Mucosa of descending colon (tissue), 3 donors: ENCODE results near the gene FAM170B. TPM values are rescaled to one million over a fixed set of nuclear protein-coding genes. Genes with fewer than 3 reads are reported as not detected.

ENCODE experiments used
- ATAC-seq: fragments of 200-7000 bp; cut with Tn5 transposase; one replicate; pipeline ENCODE4 v1.9.1; 2020; ENCODE audit warnings: mild to moderate bottlenecking, moderate library complexity
- DNase-seq, 3 donors: peaks; one replicate each; pipeline ENCODE4 v3.0.0-alpha.2; 2020
- H3K36me3 ChIP-seq: fragments of 200-600 bp; one replicate; pipeline ENCODE4 v1.8.0; 2021; ENCODE audit warnings: low read depth, mild to moderate bottlenecking
- H3K4me1 ChIP-seq: fragments of 200-600 bp; one replicate; pipeline ENCODE4 v1.8.0; 2021; ENCODE audit warnings: low read depth, mild to moderate bottlenecking
- H3K4me3 ChIP-seq: fragments of 200-600 bp; one replicate; pipeline ENCODE4 v1.8.0; 2021; ENCODE audit warnings: mild to moderate bottlenecking
- H3K9me3 ChIP-seq: fragments of 200-600 bp; one replicate; pipeline ENCODE4 v1.8.0; 2021; ENCODE audit warnings: mild to moderate bottlenecking
- CTCF ChIP-seq: fragments of 200-600 bp; IDR thresholded peaks from one replicate; pipeline ENCODE4 v1.8.0; 2022; ENCODE audit warnings: antibody characterized with exemption, mild to moderate bottlenecking
- intact Hi-C, 2 donors: fragments of 100-400 bp; cut with DNase I in 1 of 2; cut with micrococcal nuclease in 1 of 2; formaldehyde crosslinking; loops; one replicate each; pipeline versions ENCODE4 v1.11.0 to v1.11.1; 2022; cut with DNase I, micrococcal nuclease
- total RNA-seq, 3 donors: library from RNA; stranded (reverse); fragmentation: NEBNext Ultra II Directional in 2 of 3; extraction: Animal tissue kit (Norgen Biotek cat#: 25700) in 2 of 3; gene quantifications; one replicate each; pipeline versions ENCODE4 v1.2.1 to v1.2.4, GENCODE V29; 2021 to 2023
- donor health status: DM: no; HTN: no; CAD: no; lungs with moderate emphysema.
- donor health status: DM: no; HTN: no; CAD: no.
- donor health status: DM: no; HTN: yes; CAD: no.

FAM170B gene
- total RNA-seq, 3 donors from 2014 or later: not detected

GRCh38 chr10:49123981-49124950, 9.6 kb downstream of the FAM170B start:
- DNase-seq: no peak
- intact Hi-C loops: no loop called here
- no peak overlapping the region for H3K4me3 ChIP-seq
- ATAC-seq: no peak
- no peak for TF ChIP-seq CTCF
- H3K36me3 ChIP-seq: no peaks in the 10 kb centered on the region
- no peaks in the 10 kb centered on the region for H3K9me3 ChIP-seq
- H3K4me1 ChIP-seq: no peaks in the 10 kb centered on the region

- no peaks in the 10 kb centered on the region for H3K36me3 ChIP-seq
- TF ChIP-seq CTCF: no peak
- intact Hi-C loops: no loop called here
- H3K9me3 ChIP-seq: no peaks in the 10 kb centered on the region
- ATAC-seq (no peak), DNase-seq (no peak)
- H3K4me1 ChIP-seq: no peaks in the 10 kb centered on the region
- H3K4me3 ChIP-seq: no peak overlapping the region
Observed at GRCh38 chr10:49120911-49121310, 12.9 kb downstream of the FAM170B start.

GRCh38 chr10:49119746-49120145, 14.1 kb downstream of the FAM170B start:
- no peak for ATAC-seq
- Histone ChIP-seq H3K4me1 (no peaks in the 10 kb centered on the region), H3K36me3 (no peaks in the 10 kb centered on the region), H3K4me3 (no peak overlapping the region), H3K9me3 (no peaks in the 10 kb centered on the region)
- no peak for TF ChIP-seq CTCF
- DNase-seq: no peak
- intact Hi-C loops: no loop called here

- no peak for TF ChIP-seq CTCF
- H3K4me3 ChIP-seq: no peak overlapping the region
- ATAC-seq (no peak), DNase-seq (no peak)
- no peaks in the 10 kb centered on the region for H3K4me1 ChIP-seq
- intact Hi-C loops: no loop called here
- H3K9me3 ChIP-seq: no peaks in the 10 kb centered on the region
- no peaks in the 10 kb centered on the region for H3K36me3 ChIP-seq
Observed at GRCh38 chr10:49118430-49119074, 15.3 kb downstream of the FAM170B start.

GRCh38 chr10:49117376-49118070, 16.3 kb downstream of the FAM170B start:
- no peak for TF ChIP-seq CTCF
- Histone ChIP-seq H3K4me1 (no peaks in the 10 kb centered on the region), H3K4me3 (no peak overlapping the region), H3K9me3 (no peaks in the 10 kb centered on the region), H3K36me3 (no peaks in the 10 kb centered on the region)
- ATAC-seq (no peak), DNase-seq (no peak)
- intact Hi-C loops: no loop called here
